NT2/D1 (cell line): ENCODE results near the gene CCDC70.

ENCODE experiments used
- DNase-seq: peaks from one replicate; pipeline ENCODE4 v3.0.0-alpha.2; 2011; ENCODE audit warnings: low read depth, low spot score
- H3K27me3 ChIP-seq: 2 replicates; pipeline ENCODE4 v1.6.0; 2011; ENCODE audit warnings: mild to moderate bottlenecking; ENCODE audit not compliant: insufficient read length, insufficient read depth
- H3K36me3 ChIP-seq: 2 replicates; pipeline ENCODE4 v1.6.1; 2011; ENCODE audit warnings: mild to moderate bottlenecking, low read length, mixed read lengths; ENCODE audit not compliant: insufficient read depth, insufficient read length
- H3K4me1 ChIP-seq: 2 replicates; pipeline ENCODE4 v1.5.1; 2011; ENCODE audit not compliant: insufficient read depth, insufficient read length
- H3K4me3 ChIP-seq: 2 replicates; pipeline ENCODE4 v1.5.1; 2011; ENCODE audit warnings: low read depth; ENCODE audit not compliant: insufficient read length
- H3K9ac ChIP-seq: 2 replicates; pipeline ENCODE4 v1.6.0; 2011; ENCODE audit warnings: low read depth; ENCODE audit not compliant: insufficient read length
- H3K9me3 ChIP-seq: 2 replicates; pipeline ENCODE4 v1.5.1; 2011; ENCODE audit warnings: mild to moderate bottlenecking, low read length; ENCODE audit not compliant: insufficient read depth
- SUZ12 ChIP-seq: IDR thresholded peaks from 2 replicates; pipeline ENCODE4 v1.6.1; 2011; ENCODE audit not compliant: insufficient read length, insufficient read depth; ENCODE audit errors: extremely low read depth
- YY1 ChIP-seq: IDR thresholded peaks from 2 replicates; pipeline ENCODE4 v1.6.1; 2011; ENCODE audit not compliant: insufficient read length, insufficient read depth
- ZNF274 ChIP-seq: IDR thresholded peaks from 2 replicates; pipeline ENCODE4 v1.6.1; 2011; ENCODE audit warnings: mild to moderate bottlenecking, low read depth, low read length

The CCDC70 gene

GRCh38 chr13:51870616-51871015, 8.8 kb downstream of the CCDC70 start:
- TF ChIP-seq SUZ12 (no peak), YY1 (no peak), ZNF274 (no peak)

GRCh38 chr13:51873117-51873798, 11.5 kb downstream of the CCDC70 start:
- H3K4me3 ChIP-seq, result no peak overlapping the region
- no peaks in the 10 kb centered on the region for H3K9me3 ChIP-seq
- H3K36me3 ChIP-seq, result no peaks in the 10 kb centered on the region
- H3K27me3 ChIP-seq, result no peaks in the 10 kb centered on the region
- TF ChIP-seq ZNF274 (no peak), YY1 (no peak), SUZ12 (no peak)
- no peak overlapping the region for H3K9ac ChIP-seq
- no peaks in the 10 kb centered on the region for H3K4me1 ChIP-seq
- DNase-seq, result no peak

More at GRCh38 chr13:51870616-51871015, 8.8 kb downstream of the CCDC70 start:
- Histone ChIP-seq H3K9me3 (no peaks in the 10 kb centered on the region), H3K27me3 (no peaks in the 10 kb centered on the region), H3K36me3 (no peaks in the 10 kb centered on the region), H3K9ac (no peak overlapping the region), H3K4me1 (no peaks in the 10 kb centered on the region), H3K4me3 (no peak overlapping the region)
- no peak for DNase-seq

GRCh38 chr13:51873837-51874236, 12.1 kb downstream of the CCDC70 start:
- Histone ChIP-seq H3K4me1 (no peaks in the 10 kb centered on the region), H3K9ac (no peak overlapping the region), H3K36me3 (no peaks in the 10 kb centered on the region), H3K27me3 (no peaks in the 10 kb centered on the region), H3K4me3 (no peak overlapping the region), H3K9me3 (no peaks in the 10 kb centered on the region)
- DNase-seq, result no peak
- TF ChIP-seq YY1, result no peak
- no peak for TF ChIP-seq ZNF274
- TF ChIP-seq SUZ12, result no peak

- no peak for DNase-seq
- H3K36me3 ChIP-seq, result no peaks in the 10 kb centered on the region
- TF ChIP-seq ZNF274 (no peak), SUZ12 (no peak)
- no peak overlapping the region for H3K4me3 ChIP-seq
- no peaks in the 10 kb centered on the region for H3K9me3 ChIP-seq
- H3K9ac ChIP-seq, result no peak overlapping the region
- no peaks in the 10 kb centered on the region for H3K4me1 ChIP-seq
- H3K27me3 ChIP-seq, result no peaks in the 10 kb centered on the region
These were observed 12.9 kb downstream of the CCDC70 start for GRCh38 chr13:51874651-51875050.

- no peak for DNase-seq
- no peak for TF ChIP-seq YY1
- H3K9ac ChIP-seq, result no peak overlapping the region
These were observed 17.4 kb downstream of the CCDC70 start for GRCh38 chr13:51879133-51879532.

GRCh38 chr13:51881296-51881695, 19.5 kb downstream of the CCDC70 start:
- no peak for DNase-seq
- Histone ChIP-seq H3K4me3 (no peak overlapping the region), H3K9me3 (no peaks in the 10 kb centered on the region; the same call in 1 of the 2 replicates), H3K36me3 (no peaks in the 10 kb centered on the region), H3K27me3 (no peaks in the 10 kb centered on the region), H3K4me1 (no peaks in the 10 kb centered on the region), H3K9ac (no peak overlapping the region)
- TF ChIP-seq SUZ12 (no peak), ZNF274 (no peak), YY1 (no peak)

More at GRCh38 chr13:51879133-51879532, 17.4 kb downstream of the CCDC70 start:
- H3K9me3 ChIP-seq, result no peaks in the 10 kb centered on the region; the same call in 1 of the 2 replicates
- no peaks in the 10 kb centered on the region for H3K36me3 ChIP-seq
- H3K4me3 ChIP-seq, result no peak overlapping the region
- H3K4me1 ChIP-seq, result no peaks in the 10 kb centered on the region
- no peaks in the 10 kb centered on the region for H3K27me3 ChIP-seq

- H3K9ac ChIP-seq, result no peak overlapping the region
- no peak for DNase-seq
- no peaks in the 10 kb centered on the region; the same call in 1 of the 2 replicates for H3K9me3 ChIP-seq
- H3K27me3 ChIP-seq, result no peaks in the 10 kb centered on the region
- H3K4me3 ChIP-seq, result no peak overlapping the region
- no peaks in the 10 kb centered on the region for H3K36me3 ChIP-seq
- no peak for TF ChIP-seq ZNF274
- no peak for TF ChIP-seq SUZ12
- no peak for TF ChIP-seq YY1
- H3K4me1 ChIP-seq, result no peaks in the 10 kb centered on the region
These were observed 20.9 kb downstream of the CCDC70 start for GRCh38 chr13:51882570-51883225.

GRCh38 chr13:51883226-51883600, 21.4 kb downstream of the CCDC70 start:
- H3K27me3 ChIP-seq, result no peaks in the 10 kb centered on the region
- no peaks in the 10 kb centered on the region; the same call in 1 of the 2 replicates for H3K9me3 ChIP-seq
- H3K36me3 ChIP-seq, result no peaks in the 10 kb centered on the region
- no peak for TF ChIP-seq YY1
- TF ChIP-seq SUZ12, result no peak
- no peak for TF ChIP-seq ZNF274
- no peaks in the 10 kb centered on the region for H3K4me1 ChIP-seq
- H3K9ac ChIP-seq, result no peak overlapping the region
- H3K4me3 ChIP-seq, result no peak overlapping the region
- no peak for DNase-seq
